GM12892 (cell line): ENCODE results near the gene SMIM32.

Source experiments
- POLR2AphosphoS5 ChIP-seq: IDR thresholded peaks from 2 replicates; pipeline ENCODE4 v1.6.1; 2011; ENCODE audit warnings: low read depth, low read length, control low read depth
- TAF1 ChIP-seq: IDR thresholded peaks from 2 replicates; pipeline ENCODE4 v1.6.1; 2011; ENCODE audit warnings: low read depth, mild to moderate bottlenecking, control low read depth, low read length, borderline replicate concordance

GRCh38 chr5:136211282-136212040, 18.5 kb upstream of the SMIM32 start:
- TF ChIP-seq TAF1 (no peak), POLR2AphosphoS5 (no peak)
